ENCODE results near the gene RNASEL. TPM values are rescaled to one million over a fixed set of nuclear protein-coding genes. Genes with fewer than 3 reads are reported as not detected.

RNASEL gene, protein sequence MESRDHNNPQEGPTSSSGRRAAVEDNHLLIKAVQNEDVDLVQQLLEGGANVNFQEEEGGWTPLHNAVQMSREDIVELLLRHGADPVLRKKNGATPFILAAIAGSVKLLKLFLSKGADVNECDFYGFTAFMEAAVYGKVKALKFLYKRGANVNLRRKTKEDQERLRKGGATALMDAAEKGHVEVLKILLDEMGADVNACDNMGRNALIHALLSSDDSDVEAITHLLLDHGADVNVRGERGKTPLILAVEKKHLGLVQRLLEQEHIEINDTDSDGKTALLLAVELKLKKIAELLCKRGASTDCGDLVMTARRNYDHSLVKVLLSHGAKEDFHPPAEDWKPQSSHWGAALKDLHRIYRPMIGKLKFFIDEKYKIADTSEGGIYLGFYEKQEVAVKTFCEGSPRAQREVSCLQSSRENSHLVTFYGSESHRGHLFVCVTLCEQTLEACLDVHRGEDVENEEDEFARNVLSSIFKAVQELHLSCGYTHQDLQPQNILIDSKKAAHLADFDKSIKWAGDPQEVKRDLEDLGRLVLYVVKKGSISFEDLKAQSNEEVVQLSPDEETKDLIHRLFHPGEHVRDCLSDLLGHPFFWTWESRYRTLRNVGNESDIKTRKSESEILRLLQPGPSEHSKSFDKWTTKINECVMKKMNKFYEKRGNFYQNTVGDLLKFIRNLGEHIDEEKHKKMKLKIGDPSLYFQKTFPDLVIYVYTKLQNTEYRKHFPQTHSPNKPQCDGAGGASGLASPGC
- total RNA-seq, result 10 to 100 TPM; 14.3 to 23.9 (median 16.3) TPM
- long read RNA-seq, donor 1, full-length matches to known transcripts, result 20 of 27 reads
- long read RNA-seq, donor 1, partial matches to known transcripts, result 6 of 27 reads
- long read RNA-seq, donor 1, other reads (novel, unspliced or antisense), result 1 of 27 reads
- long read RNA-seq, donor 2, partial matches to known transcripts, result 11 of 12 reads
- long read RNA-seq, donor 2, other reads (novel, unspliced or antisense), result 1 of 12 reads

- peak within 1 kb of the TSS; percentile 70 for H3K4me3 ChIP-seq
- H3K4me1 ChIP-seq (ENCODE audit: low read depth), result peaks cover 18% of the 10 kb centered on the region
- no peaks in the 10 kb centered on the region for H3K36me3 ChIP-seq (ENCODE audit: low read depth)
- intact Hi-C loops (cut with DNase I, micrococcal nuclease), result no loop called here
- peak; percentile 87 for DNase-seq
- peak; percentile 95 for ATAC-seq
- H3K9me3 ChIP-seq, result no peaks in the 10 kb centered on the region
- TF ChIP-seq, protein P1, sequence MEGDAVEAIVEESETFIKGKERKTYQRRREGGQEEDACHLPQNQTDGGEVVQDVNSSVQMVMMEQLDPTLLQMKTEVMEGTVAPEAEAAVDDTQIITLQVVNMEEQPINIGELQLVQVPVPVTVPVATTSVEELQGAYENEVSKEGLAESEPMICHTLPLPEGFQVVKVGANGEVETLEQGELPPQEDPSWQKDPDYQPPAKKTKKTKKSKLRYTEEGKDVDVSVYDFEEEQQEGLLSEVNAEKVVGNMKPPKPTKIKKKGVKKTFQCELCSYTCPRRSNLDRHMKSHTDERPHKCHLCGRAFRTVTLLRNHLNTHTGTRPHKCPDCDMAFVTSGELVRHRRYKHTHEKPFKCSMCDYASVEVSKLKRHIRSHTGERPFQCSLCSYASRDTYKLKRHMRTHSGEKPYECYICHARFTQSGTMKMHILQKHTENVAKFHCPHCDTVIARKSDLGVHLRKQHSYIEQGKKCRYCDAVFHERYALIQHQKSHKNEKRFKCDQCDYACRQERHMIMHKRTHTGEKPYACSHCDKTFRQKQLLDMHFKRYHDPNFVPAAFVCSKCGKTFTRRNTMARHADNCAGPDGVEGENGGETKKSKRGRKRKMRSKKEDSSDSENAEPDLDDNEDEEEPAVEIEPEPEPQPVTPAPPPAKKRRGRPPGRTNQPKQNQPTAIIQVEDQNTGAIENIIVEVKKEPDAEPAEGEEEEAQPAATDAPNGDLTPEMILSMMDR (IDR thresholded peaks at IDR 0.05), result no peak
Observed at GRCh38 chr1:182588500-182589396, at the start of gene RNASEL. RNASEL (minus strand) TSS chr1:182589256; CDS start chr1:182586806, 2,450 bp downstream.

DNA sequence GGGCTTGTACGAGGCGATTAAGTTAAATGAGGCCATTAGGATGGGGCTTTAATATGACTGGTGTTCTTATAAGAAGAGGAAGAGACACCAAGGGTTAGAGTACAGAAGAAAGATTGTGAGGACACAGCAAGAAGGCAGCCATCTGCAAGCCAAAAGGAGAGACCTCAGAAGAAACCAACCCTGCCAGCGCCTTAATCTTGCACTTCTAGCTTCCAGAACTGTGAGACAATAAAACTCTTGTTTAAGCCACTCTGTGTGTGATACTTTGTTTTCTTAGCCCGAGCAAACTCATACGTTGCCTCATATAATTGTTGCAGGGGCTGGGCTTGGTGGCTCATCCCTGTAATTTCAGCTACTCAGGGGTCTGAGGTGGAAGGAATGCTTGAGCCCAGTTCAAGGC, 48.7 kb upstream of the RNASEL start:
- intact Hi-C loops (cut with DNase I, micrococcal nuclease), result no loop called here
- Histone ChIP-seq H3K4me3 (no peak overlapping the region), H3K4me1 (ENCODE audit: low read depth) (no peaks in the 10 kb centered on the region), H3K36me3 (ENCODE audit: low read depth) (no peaks in the 10 kb centered on the region), H3K9me3 (no peaks in the 10 kb centered on the region)
- DNase-seq (no peak), ATAC-seq (no peak)
- TF ChIP-seq, protein P1 (IDR thresholded peaks at IDR 0.05), result no peak

DNA sequence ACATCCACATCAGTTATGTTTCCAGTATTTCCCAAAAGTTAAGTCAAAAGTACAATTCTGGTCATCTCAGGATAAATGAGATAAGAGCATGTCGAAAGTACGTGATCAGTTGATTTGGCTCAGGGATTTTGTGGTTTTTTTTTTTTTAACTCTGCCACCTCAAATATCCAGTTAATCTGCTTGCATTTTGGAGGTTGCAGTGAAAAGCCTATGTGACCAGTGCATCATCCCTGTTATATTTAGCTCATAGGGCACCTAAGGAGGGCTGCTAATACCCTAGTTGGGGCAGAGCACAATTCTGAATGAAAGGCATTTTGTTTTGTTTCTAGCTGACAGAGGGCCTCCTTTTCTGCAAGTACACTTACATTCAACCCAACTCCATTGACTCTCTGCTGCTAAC, 46.8 kb upstream of the RNASEL start:
- Histone ChIP-seq H3K36me3 (ENCODE audit: low read depth) (no peaks in the 10 kb centered on the region), H3K4me3 (no peak overlapping the region), H3K4me1 (ENCODE audit: low read depth) (no peaks in the 10 kb centered on the region), H3K9me3 (no peaks in the 10 kb centered on the region)
- TF ChIP-seq, protein P1 (IDR thresholded peaks at IDR 0.05), result no peak
- DNase-seq (no peak), ATAC-seq (no peak)
- intact Hi-C loops (cut with DNase I, micrococcal nuclease), result no loop called here

DNA sequence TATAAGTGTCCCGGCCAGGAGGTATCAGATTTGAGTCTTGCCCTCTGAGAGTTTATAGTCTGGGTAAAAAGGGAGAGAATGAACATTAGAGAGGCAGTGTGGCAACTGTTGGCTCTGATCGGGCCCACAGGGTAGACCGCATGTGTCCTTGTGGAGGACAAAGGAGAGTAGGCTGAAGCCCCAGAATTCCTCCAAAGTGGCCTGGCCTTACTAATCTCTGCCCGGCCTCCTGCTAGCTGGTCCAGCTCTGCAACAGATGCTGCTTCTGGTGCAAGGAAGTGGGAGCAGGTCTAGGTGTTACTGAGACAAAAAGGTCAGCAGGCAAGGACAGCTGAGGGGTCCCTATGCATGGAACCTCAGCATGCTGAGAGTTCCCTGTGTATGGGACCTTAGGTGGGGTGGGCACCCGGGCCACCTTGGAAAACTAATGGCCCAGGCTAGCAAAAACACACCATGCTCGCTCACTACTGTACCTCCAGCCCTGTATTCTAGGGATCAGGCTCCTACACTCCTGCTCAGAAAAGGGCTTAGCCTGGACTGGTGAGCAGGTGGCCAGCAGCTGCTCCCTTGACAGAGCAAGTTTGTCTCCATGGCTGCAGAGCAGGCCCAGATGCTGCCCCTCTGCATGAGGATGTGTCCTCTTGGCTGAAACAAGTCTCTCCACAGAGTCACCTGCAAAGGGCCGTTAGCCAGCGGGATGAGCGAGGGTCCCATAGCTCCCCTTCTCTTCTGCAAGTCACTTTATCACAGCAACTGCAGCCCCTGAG, 45.4 kb upstream of the RNASEL start:
- intact Hi-C loops (cut with DNase I, micrococcal nuclease), result no loop called here
- no peak for DNase-seq

More for the DNA sequence above, 45.4 kb upstream of the RNASEL start:
- TF ChIP-seq, protein P1 (IDR thresholded peaks at IDR 0.05), result no peak
- Histone ChIP-seq H3K4me3 (no peak overlapping the region), H3K9me3 (no peaks in the 10 kb centered on the region), H3K36me3 (ENCODE audit: low read depth) (no peaks in the 10 kb centered on the region), H3K4me1 (ENCODE audit: low read depth) (no peaks in the 10 kb centered on the region)
- no peak for ATAC-seq
